HG03457 (cell line): ENCODE data around the gene ZNF629.
A peak's percentile ranks its signal among the peaks of the same experiment; 100 is the strongest.

Source experiments
- ATAC-seq: cut with Tn5 transposase; IDR thresholded peaks from one replicate; pipeline ENCODE4 v1.9.1; 2021; ENCODE audit warnings: moderate number of reproducible peaks; ENCODE audit not compliant: unreplicated experiment

Gene ZNF629

DNA sequence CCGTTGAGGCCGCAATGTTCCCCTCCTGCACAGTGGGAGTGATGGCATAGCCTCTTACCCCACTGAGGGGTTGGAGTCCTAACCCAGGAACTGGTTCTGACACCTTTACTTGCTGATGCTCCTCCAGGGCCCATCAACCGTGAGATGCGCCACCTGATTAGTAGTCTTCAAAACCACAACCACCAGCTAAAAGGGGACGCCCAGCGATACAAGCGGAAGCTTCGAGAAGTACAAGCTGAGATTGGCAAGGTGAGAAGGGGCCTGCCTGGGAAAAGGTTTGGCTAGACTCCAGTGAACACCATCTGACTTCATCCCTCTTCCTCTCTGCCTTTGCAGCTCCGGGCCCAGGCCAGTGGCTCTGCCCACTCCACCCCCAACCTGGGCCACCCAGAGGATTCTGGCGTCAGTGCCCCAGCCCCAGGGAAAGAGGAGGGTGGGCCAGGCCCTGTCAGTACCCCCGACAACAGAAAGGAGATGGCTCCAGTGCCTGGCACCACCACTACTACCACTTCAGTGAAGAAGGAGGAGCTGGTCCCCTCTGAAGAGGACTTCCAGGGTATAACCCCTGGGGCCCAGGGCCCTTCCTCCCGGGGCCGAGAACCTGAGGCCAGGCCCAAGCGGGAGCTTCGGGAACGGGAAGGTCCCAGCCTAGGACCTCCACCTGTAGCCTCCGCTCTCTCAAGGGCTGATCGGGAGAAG is 19.1 kb downstream of the ZNF629 start:
- no peak for ATAC-seq

- ATAC-seq: no peak
Measured at GRCh38 chr16:30766933-30767284, 20.1 kb downstream of the ZNF629 start.

DNA sequence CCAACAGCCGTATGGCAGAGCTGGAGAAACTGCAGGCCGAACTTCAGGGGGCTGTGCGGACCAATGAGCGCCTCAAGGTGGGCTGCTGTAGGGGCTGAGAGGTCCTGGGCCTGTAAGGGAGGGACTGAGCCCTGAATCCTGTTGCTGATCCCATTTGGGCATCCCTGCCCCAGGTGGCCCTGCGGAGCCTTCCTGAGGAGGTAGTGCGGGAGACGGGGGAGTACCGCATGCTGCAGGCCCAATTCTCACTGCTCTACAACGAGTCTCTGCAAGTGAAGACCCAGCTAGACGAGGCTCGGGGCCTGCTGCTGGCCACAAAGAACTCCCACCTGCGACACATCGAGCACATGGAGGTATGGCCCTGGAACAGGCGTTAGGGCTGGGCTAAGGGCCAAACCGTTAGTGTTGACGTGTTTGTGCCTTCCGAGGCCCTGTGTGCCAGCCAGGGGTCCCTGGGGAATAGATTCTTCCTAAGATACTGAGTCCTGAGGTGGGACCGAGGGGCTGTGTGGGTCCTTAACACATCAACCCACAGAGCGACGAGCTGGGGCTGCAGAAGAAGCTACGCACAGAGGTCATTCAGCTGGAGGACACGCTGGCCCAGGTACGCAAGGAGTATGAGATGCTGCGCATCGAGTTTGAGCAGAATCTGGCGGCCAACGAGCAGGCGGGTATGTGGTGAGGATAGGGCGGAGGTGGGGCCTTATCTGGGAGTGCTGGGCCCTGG is 20.6 kb downstream of the ZNF629 start:
- ATAC-seq: no peak

DNA sequence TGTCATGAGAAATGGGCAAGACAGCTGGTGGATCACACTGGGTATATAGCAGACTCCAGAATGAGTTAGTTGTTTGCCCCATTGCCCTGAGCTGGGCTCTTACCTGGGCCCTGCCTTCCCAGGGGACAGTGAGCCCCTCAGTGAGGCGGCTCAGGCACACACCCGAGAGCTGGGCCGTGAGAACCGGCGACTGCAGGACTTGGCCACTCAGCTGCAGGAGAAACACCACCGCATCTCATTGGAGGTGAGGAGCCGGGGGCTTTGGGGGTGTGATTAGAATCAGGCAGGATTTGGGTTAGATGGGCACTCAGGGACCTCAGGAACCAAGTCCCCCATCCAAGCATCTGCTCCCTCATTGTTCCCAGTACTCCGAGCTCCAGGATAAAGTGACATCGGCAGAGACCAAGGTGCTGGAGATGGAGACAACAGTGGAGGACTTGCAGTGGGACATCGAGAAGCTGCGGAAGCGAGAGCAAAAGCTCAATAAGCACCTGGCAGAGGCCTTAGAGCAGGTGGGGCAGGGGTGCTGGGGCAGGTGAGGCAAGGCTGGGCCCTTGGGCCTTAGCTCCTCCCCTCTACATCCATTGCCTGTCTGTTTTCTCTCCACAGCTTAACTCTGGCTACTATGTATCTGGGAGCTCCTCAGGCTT is 22.1 kb downstream of the ZNF629 start:
- no peak for ATAC-seq

- ATAC-seq: no peak
Measured at GRCh38 chr16:30764086-30764485, 22.9 kb downstream of the ZNF629 start.

GRCh38 chr16:30762991-30763725 is 23.8 kb downstream of the ZNF629 start:
- no peak for ATAC-seq

DNA sequence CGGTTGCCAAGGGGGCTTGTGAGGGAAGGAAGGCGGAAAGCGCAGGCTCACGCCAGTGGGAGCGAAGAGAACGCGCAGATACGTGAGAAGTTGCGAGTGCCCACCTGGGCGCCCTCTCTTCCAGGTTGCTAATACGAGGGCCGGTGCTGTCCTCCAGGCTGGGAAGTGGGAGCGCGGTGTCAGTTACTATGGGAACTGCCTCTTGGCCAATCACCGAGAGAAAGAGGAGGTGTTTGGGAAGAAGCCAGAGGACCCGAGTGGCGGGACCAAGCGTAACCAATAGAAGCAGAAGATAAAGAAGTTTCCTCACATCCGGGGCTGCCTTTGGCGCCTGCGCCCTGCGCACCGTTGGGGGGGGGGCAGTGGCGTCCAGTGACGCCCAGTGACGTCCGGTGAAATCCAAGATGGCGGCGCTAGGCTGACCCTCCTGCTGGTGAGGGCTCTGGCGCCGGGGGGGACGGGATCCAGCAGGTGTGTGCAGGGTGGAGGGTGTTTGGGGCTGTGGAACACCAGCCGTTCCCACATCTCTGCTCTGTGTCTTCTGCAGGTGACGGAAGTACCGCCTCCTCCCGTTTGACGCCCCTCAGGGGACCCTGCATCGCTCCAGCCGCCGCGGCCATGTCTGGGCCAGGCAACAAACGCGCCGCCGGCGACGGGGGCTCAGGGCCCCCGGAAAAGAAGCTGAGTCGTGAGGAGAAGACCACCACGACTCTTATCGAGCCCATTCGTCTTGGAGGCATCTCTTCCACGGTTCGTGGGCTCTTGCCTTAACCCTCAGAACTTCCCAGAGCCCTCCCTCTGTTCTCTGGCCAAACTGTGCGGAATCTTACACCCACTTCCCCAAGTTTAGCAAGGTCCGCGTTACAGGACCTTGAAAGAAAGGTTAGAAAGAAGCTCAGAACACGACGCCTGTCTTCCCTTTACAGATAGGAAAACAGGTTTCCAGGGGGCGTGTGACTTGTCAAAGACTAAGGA is 24.8 kb downstream of the ZNF629 start, which contains the start of the genes CFAP119 and RNF40:
Gene CFAP119 (minus strand): TSS at position 135 of the 975 bp plus-strand sequence. CDS start 314 bp downstream, outside the sequence.
Gene RNF40 (plus strand): TSS at position 395 of the 975 bp plus-strand sequence. CDS start 224 bp downstream, at position 619.
- peak; percentile 68 for ATAC-seq

DNA sequence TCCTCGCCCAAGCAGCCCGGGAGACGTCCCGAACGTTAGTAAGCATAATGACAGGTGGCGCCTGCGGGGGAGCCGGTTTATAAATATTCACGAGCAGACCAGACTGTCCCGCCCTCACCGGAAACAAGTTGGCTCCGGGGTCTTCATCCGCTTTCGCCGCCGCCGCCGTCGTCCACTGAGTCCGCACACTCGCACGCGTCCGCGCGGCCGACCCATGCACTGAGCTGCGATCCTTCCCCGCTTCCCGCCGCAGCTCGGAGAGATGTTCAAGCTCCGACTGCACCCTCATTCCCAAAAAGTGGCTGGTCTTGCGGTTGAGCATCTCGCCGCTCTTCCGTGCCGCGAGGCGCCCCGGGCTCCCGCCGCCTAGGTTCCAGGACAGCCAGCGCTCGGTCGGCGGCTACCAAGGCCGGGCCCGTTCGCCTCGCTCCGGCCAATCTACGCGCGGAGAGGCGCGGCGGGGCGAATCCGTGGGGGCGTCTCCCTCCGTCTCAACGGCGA is 25.5 kb downstream of the ZNF629 start:
- ATAC-seq: peak; percentile 11

GRCh38 chr16:30760577-30761426 is 26.2 kb downstream of the ZNF629 start:
- ATAC-seq: no peak

DNA sequence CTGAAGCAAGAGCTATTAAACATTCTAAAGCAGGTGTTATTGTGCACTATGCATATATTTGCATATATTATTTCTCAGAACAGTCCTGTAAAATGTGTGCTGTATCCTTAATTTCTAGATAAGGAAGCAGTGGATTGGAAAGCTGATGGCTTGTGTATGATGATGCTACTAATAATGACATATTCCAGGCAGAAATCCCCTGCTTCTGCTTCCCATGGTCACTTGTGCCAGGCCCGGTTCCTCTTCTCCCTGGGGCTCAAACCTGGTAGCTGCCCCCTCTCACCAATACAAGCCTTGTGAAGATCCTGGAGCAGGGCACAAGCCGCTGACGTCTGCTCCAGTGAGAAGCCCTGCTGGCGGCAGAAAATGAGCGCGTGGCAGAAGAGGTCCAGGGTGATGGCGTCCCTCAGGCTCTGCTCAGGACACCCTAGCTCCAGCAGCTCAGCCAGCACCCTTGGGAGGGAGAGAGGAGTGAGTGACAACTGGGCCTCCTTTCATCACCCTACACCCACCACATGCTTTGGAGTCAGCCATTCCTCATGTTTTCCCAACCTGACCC is 26.9 kb downstream of the ZNF629 start:
- no peak for ATAC-seq

- ATAC-seq: no peak
Measured at GRCh38 chr16:30758988-30759491, 28.0 kb downstream of the ZNF629 start.

GRCh38 chr16:30757316-30757715 is 29.7 kb downstream of the ZNF629 start:
- ATAC-seq: no peak

- ATAC-seq: no peak
Measured at GRCh38 chr16:30756781-30757100, 30.3 kb downstream of the ZNF629 start.

- no peak for ATAC-seq
Measured at GRCh38 chr16:30755955-30756780, 30.8 kb downstream of the ZNF629 start.

- no peak for ATAC-seq
Measured at GRCh38 chr16:30753596-30753995, 33.4 kb downstream of the ZNF629 start.

GRCh38 chr16:30750876-30751465 is 36.0 kb downstream of the ZNF629 start:
- no peak for ATAC-seq

- no peak for ATAC-seq
Measured at GRCh38 chr16:30750201-30750600, 36.8 kb downstream of the ZNF629 start.
